Keratinocyte (primary cell): Measurements from ENCODE around the gene ADGRG2.

Source experiments
- CTCF ChIP-seq, 3 experiments: IDR thresholded peaks in 1 of 3; conservative IDR thresholded peaks in 1 of 3; optimal IDR thresholded peaks in 1 of 3; 2 replicates in 2 of 3; 3 replicates in 1 of 3; pipeline versions ENCODE3 to v1.5.1; 2011; ENCODE audit warnings: low read length in 3 of 3, mild to moderate bottlenecking in 3 of 3, moderate library complexity in 2 of 3, control low read depth in 1 of 3, inconsistent platforms in 1 of 3; ENCODE audit not compliant: insufficient read depth in 2 of 3; ENCODE audit errors: extremely low read depth in 1 of 3
- EZH2 ChIP-seq: IDR thresholded peaks from one replicate; pipeline ENCODE4 v1.6.1; 2012; ENCODE audit warnings: inconsistent platforms, mild to moderate bottlenecking, low read length, moderate library complexity

- no peak for TF ChIP-seq CTCF (optimal IDR thresholded peaks at IDR 0.05 in 1 of 3, IDR thresholded peaks at IDR 0.05 in 1 of 3, conservative IDR thresholded peaks at IDR 0.05 in 1 of 3; ENCODE audit: extremely low read depth in 1 of 3, insufficient read depth in 2 of 3, low read length in 3 of 3)
- no peak for TF ChIP-seq EZH2
Observed at GRCh38 chrX:19127649-19128168, 5.4 kb upstream of the ADGRG2 start.
